Cardiac ventricle fibroblast (primary cell): ENCODE results near the gene CCL24. TPM values are rescaled to one million over a fixed set of nuclear protein-coding genes. Genes with fewer than 3 reads are reported as not detected.

Experiments
- total RNA-seq: library from RNA; depleted of rRNA; stranded (reverse); fragments of >200 nt; gene quantifications from 2 replicates; pipeline ENCODE4 v1.2.3, GENCODE V29; 2015

The CCL24 gene
- not detected in 2 replicates for total RNA-seq

DNA sequence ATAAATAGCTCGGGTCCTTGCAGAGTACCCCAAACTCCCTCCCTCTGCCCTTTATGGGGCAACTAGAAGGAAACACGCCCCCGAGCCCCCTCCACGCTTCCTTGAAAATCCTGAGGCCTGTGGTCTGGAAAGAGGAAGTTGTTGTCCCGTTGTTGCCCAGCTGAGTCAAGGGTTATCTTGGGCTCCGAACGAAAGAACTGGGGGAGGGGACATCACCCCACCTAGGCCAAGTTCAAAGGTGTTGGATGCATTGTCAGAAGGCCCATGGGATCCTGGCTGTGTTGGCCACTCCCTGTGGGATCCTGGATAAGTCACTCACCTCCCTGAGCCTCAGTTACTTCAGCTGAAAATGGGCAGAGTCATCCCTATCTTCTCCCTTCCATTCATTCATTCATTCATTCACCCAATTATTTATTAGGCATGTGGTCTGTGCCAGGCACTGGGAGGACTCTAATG lies at the start of gene CCL24:
TSS of gene CCL24 (minus strand) at position 26 of the 456 bp plus-strand sequence. CDS start 91 bp downstream, outside the sequence.

DNA sequence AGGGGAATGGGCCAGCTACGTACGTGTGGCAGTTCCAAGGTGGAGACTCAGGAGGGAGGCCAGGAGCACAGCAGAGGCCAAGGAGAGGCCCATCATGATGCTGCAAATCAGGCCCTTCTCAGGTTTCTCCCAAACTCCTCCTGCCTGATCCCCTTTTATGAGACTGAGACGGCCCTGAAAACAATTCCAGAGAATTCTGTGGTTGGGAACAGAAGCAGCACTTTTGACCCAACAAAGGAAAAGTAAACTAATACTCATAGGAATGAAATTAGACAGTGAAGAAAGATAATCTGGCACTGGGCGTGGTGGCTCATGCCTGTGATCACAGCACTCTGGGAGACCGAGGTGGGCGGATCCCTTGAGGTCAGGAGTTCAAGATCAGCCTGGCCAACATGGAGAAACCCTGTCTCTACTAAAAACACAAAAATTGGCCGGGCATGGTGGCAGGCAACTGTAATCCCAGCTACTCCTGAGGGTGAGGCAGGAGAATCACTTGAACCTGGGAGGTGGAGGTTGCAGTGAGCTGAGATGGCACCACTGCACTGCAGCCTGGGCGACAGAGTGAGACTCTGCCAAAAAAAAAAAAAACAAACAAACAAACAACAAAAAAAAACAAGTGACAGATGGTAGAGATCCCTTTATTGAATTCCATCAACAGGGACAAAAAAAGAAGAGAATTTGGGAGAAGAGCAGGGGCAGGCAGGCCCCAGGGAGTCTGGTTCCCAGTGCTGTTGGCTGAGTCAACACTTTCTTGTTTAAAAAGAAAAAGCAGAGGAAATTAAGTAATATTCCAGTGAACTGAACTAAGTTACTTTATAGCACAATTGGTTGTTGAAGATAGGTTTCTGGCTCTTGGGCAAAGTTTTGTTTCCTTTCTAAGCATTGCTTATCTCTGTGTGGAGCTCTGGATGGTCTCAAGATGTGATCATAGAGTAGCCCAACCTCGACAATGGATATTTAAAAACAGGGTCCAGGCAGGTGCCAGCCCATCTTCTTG lies 41.2 kb downstream of the CCL24 start, which contains the start of gene CCL26:
TSS of gene CCL26 (minus strand) at position 131 of the 997 bp plus-strand sequence. CDS start at position 96, 35 bp downstream.

Other genes starting within 250 kb of the CCL24 start
- 5.4 and 6.8 TPM in 2 replicates for gene HIP1, start 74.9 kb downstream of the CCL24 start, total RNA-seq
- gene CCL26, start 41.6 kb downstream of the CCL24 start, total RNA-seq, result not detected in 2 replicates
- 24.1 and 26.7 TPM in 2 replicates for gene RHBDD2, start 65.2 kb upstream of the CCL24 start, total RNA-seq
- 81.1 and 89.7 TPM in 2 replicates for gene POR, start 101.3 kb upstream of the CCL24 start, total RNA-seq
- 9.8 and 15.7 TPM in 2 replicates for gene TMEM120A, start 180.8 kb upstream of the CCL24 start, total RNA-seq
- 28.0 and 30.2 TPM in 2 replicates for gene STYXL1, start 234.2 kb upstream of the CCL24 start, total RNA-seq
- 70.6 and 77.2 TPM in 2 replicates for gene MDH2, start 234.3 kb upstream of the CCL24 start, total RNA-seq